Endodermal cell (in vitro differentiated cells): ENCODE measurements around the gene CFAP46. TPM values are rescaled to one million over a fixed set of nuclear protein-coding genes. Genes with fewer than 3 reads are reported as not detected.

Source experiments
- DNase-seq: peaks from one replicate; pipeline ENCODE4 v3.0.0-alpha.2; 2017
- H3K27ac ChIP-seq: 2 replicates; pipeline ENCODE4 v1.5.1; 2013; ENCODE audit warnings: mild to moderate bottlenecking, low read depth, low read length, moderate library complexity
- H3K27me3 ChIP-seq: 2 replicates; pipeline ENCODE4 v1.6.1; 2013; ENCODE audit warnings: mild to moderate bottlenecking, low read length, moderate library complexity; ENCODE audit not compliant: insufficient read depth, control insufficient read depth, poor library complexity, severe bottlenecking
- H3K36me3 ChIP-seq: 2 replicates; pipeline ENCODE4 v1.7.0; 2013; ENCODE audit warnings: mild to moderate bottlenecking, low read length, moderate library complexity; ENCODE audit not compliant: control insufficient read depth, insufficient read depth
- H3K4me1 ChIP-seq: one replicate; pipeline ENCODE4 v1.7.0; 2013; ENCODE audit warnings: low read length; ENCODE audit not compliant: control insufficient read depth, insufficient read depth
- H3K4me3 ChIP-seq: 2 replicates; pipeline ENCODE4 v1.5.1; 2013; ENCODE audit warnings: mild to moderate bottlenecking, low read length, moderate library complexity
- H3K9ac ChIP-seq: 2 replicates; pipeline ENCODE4 v1.6.1; 2013; ENCODE audit warnings: mild to moderate bottlenecking, low read length, moderate library complexity; ENCODE audit not compliant: poor library complexity, severe bottlenecking; ENCODE audit errors: extremely low read depth
- H3K9me3 ChIP-seq: 2 replicates; pipeline ENCODE4 v1.6.1; 2013; ENCODE audit warnings: mild to moderate bottlenecking, low read length, moderate library complexity; ENCODE audit not compliant: control insufficient read depth
- H3K27ac Mint-ChIP-seq: 2 replicates; pipeline ENCODE4 v1.8.0; 2020; ENCODE audit warnings: mixed read lengths
- H3K27me3 Mint-ChIP-seq: 2 replicates; pipeline ENCODE4 v1.8.0; 2021; ENCODE audit warnings: mild to moderate bottlenecking, mixed read lengths; ENCODE audit not compliant: insufficient read depth
- H3K36me3 Mint-ChIP-seq: 2 replicates; pipeline ENCODE4 v1.8.0; 2020; ENCODE audit warnings: low read depth, mixed read lengths
- H3K4me1 Mint-ChIP-seq: 2 replicates; pipeline ENCODE4 v1.8.0; 2020; ENCODE audit warnings: mixed read lengths
- H3K4me3 Mint-ChIP-seq: 2 replicates; pipeline ENCODE4 v1.8.0; 2020; ENCODE audit warnings: mild to moderate bottlenecking, moderate library complexity, mixed read lengths
- H3K9me3 Mint-ChIP-seq: 2 replicates; pipeline ENCODE4 v1.8.0; 2020; ENCODE audit warnings: mild to moderate bottlenecking, mixed read lengths
- WGBS, 2 experiments: methylation state at CpG; one replicate each; pipeline versions ENCODE4 v1.1.5 to v1.1.7; 2013; ENCODE audit warnings: missing lambda C conversion rate in 2 of 2, mixed read lengths in 1 of 2; ENCODE audit not compliant: insufficient coverage in 1 of 2, insufficient read length in 1 of 2; 5-methylcytosine and 5-hydroxymethylcytosine counted together
- total RNA-seq, 2 donors: library from RNA; stranded (reverse); fragmentation: NEBNext Ultra II Directional in 1 of 2; extraction: Animal tissue kit (Norgen Biotek cat#: 25700) in 1 of 2; gene quantifications; 2 replicates in 1 of 2; 3 replicates in 1 of 2; pipeline ENCODE4 v1.2.1, GENCODE V29; 2021
- TF ChIP-seq, protein P1 (sequence below): fragments of 200-600 bp; sonication (generic); conservative IDR thresholded peaks from 2 replicates; pipeline ENCODE4 v1.5.0; 2021; ENCODE audit warnings: antibody characterized with exemption, mild to moderate bottlenecking

The CFAP46 gene
- total RNA-seq, 2 donors from 2014 or later, result 9.9 to 10.5 TPM

DNA sequence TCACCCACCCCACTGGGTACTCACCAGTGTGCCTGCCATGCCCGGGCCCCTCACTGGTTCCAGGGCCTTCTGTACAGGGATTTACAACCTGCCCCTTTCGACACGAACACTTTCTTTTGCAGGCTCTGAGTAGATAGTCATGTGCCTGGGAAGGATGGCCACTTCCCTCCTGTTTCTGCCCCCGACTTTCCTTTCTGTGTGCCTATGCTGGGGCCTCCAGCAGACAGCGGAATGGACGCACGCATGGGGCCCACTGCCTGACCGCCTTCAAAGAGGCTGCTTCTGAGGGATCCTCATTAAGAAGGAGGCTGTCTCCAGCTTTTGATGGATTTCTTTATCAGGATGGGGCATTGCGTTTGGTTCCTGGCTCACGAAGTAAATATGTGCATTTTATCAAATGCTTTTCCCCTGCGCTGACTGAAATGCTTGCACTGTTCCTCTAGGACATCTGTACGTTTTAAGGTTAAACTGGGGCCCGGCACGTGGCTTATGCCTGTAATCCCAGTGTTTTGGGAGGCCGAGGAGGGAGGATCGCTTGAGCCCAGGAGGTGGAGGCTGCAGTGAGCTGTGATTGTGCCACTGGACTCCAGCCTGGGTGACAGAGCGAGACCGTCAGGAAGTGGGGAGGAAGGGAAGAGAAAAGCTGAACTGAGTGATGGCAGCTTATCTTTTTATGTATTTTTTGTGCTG, 127.1 kb downstream of the CFAP46 start:
- H3K36me3 Mint-ChIP-seq, result no peaks in the 10 kb centered on the region
- no peaks in the 10 kb centered on the region for H3K4me1 Mint-ChIP-seq
- no peaks in the 10 kb centered on the region for H3K36me3 ChIP-seq
- WGBS, 2 experiments, result 86 to 94% methylated on average over 15 to 18 of the region's 18 CpGs
- H3K4me3 Mint-ChIP-seq, result no peak overlapping the region
- H3K4me3 ChIP-seq, result no peak overlapping the region
- H3K27ac ChIP-seq, result no peak overlapping the region
- H3K4me1 ChIP-seq, result no peaks in the 10 kb centered on the region
- H3K27me3 Mint-ChIP-seq, result peaks cover 5% of the 10 kb centered on the region
- no peak overlapping the region for H3K9ac ChIP-seq
- H3K9me3 ChIP-seq, result no peaks in the 10 kb centered on the region
- peak; percentile 9 for DNase-seq
- no peaks in the 10 kb centered on the region for H3K27me3 ChIP-seq
- H3K9me3 Mint-ChIP-seq, result peaks cover 2% of the 10 kb centered on the region
- TF ChIP-seq, protein P1, sequence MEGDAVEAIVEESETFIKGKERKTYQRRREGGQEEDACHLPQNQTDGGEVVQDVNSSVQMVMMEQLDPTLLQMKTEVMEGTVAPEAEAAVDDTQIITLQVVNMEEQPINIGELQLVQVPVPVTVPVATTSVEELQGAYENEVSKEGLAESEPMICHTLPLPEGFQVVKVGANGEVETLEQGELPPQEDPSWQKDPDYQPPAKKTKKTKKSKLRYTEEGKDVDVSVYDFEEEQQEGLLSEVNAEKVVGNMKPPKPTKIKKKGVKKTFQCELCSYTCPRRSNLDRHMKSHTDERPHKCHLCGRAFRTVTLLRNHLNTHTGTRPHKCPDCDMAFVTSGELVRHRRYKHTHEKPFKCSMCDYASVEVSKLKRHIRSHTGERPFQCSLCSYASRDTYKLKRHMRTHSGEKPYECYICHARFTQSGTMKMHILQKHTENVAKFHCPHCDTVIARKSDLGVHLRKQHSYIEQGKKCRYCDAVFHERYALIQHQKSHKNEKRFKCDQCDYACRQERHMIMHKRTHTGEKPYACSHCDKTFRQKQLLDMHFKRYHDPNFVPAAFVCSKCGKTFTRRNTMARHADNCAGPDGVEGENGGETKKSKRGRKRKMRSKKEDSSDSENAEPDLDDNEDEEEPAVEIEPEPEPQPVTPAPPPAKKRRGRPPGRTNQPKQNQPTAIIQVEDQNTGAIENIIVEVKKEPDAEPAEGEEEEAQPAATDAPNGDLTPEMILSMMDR, result no peak
- no peak overlapping the region for H3K27ac Mint-ChIP-seq

DNA sequence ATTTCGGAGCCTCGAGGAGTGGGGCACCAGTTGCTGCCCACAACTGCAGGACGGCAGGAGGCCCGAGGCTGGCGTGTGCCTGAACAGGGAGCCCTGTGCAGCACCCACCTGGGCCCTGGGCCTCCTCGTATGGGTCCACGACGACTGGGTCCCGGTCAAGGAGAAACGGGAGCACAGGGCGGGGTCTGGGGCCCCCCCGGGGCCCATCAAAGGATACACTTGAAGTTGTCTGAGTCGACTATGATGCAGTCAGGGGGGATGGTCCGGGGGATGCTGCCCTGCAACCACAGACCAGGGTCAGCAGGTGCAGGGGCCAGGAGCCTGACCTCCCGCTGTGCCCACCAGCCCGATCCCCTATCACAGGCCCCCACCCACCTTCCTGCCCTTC, 127.9 kb downstream of the CFAP46 start:
- Mint-ChIP-seq H3K4me3 (no peak overlapping the region), H3K36me3 (no peaks in the 10 kb centered on the region), H3K27ac (no peak overlapping the region), H3K9me3 (peaks cover 2% of the 10 kb centered on the region), H3K4me1 (no peaks in the 10 kb centered on the region), H3K27me3 (peaks cover 5% of the 10 kb centered on the region)
- 85 to 89% methylated on average over 6 to 16 of the region's 16 CpGs for WGBS, 2 experiments
- DNase-seq, result peak; percentile 23
- Histone ChIP-seq H3K9ac (no peak overlapping the region), H3K36me3 (no peaks in the 10 kb centered on the region), H3K27ac (no peak overlapping the region), H3K27me3 (no peaks in the 10 kb centered on the region), H3K4me3 (no peak overlapping the region), H3K9me3 (no peaks in the 10 kb centered on the region), H3K4me1 (no peaks in the 10 kb centered on the region)
- TF ChIP-seq, protein P1, result no peak

DNA sequence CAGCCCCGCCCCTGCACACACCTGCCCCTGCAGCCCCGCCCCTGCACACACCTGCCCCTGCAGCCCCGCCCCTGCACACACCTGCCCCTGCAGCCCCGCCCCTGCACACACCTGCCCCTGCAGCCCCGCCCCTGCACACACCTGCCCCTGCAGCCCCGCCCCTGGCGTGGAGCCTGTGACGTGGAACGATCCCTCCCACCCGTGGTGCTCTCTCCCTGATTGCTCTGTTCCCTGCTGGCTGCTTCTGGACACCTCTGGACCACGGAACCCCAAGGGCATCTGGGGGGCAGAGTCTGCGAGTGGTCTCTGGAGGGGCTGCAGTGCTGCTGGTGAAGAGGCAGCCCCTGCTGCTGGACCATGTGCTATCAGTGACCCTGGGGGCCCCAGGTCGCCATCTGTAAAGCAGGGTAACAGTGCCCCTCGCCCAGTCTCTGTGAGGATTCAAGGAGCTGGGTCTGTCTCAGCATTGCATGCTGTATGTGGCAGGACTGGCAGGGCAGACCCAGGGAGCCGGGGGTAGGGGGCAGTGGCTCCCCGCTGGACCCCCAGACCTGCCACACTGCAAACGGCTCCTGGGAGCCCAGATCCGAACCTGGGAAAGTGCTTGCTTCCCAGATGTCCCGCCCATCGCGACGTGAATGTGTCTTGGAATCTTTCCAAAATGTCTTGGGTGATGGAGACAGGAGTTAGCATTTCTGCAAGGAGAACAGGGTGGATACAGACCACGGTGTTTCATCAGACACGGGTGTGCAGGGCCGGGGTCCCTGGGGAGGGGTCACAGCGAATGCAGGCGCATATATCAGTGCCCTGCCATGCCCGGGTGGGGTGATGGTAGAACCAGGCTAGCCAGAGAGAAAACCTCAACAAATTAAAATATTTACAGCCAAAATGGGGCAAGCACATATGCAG, 128.6 kb downstream of the CFAP46 start:
- no peaks in the 10 kb centered on the region for H3K27me3 ChIP-seq
- H3K27ac Mint-ChIP-seq, result no peak overlapping the region
- no peak overlapping the region for H3K27ac ChIP-seq
- 89 to 91% methylated on average over 7 to 23 of the region's 28 CpGs for WGBS, 2 experiments
- no peaks in the 10 kb centered on the region for H3K9me3 Mint-ChIP-seq
- no peak overlapping the region for H3K4me3 ChIP-seq
- DNase-seq, result peak; percentile 30
- H3K36me3 Mint-ChIP-seq, result no peaks in the 10 kb centered on the region
- TF ChIP-seq, protein P1, result no peak
- H3K9me3 ChIP-seq, result no peaks in the 10 kb centered on the region
- H3K9ac ChIP-seq, result no peak overlapping the region
- H3K4me1 Mint-ChIP-seq, result no peaks in the 10 kb centered on the region
- H3K36me3 ChIP-seq, result no peaks in the 10 kb centered on the region
- H3K27me3 Mint-ChIP-seq, result peaks cover 3% of the 10 kb centered on the region
- no peak overlapping the region for H3K4me3 Mint-ChIP-seq
- no peaks in the 10 kb centered on the region for H3K4me1 ChIP-seq
